A549 (cell line): ENCODE measurements around the gene POLR2B. TPM values are rescaled to one million over a fixed set of nuclear protein-coding genes. Genes with fewer than 3 reads are reported as not detected.

ENCODE experiments used
- ATAC-seq, 2 experiments: fragments of 200-7000 bp in 1 of 2; fragments of >200 bp in 1 of 2; cut with Nextera tagmentation in 1 of 2; cut with Tn5 transposase in 1 of 2; 3 replicates each; pipeline versions ENCODE4 v1.8.0 to v1.9.1; 2018 to 2020; ENCODE audit warnings: mild to moderate bottlenecking in 1 of 2, moderate library complexity in 1 of 2
- CTCF ChIA-PET: fragments of 300-600 bp; sonication (Branson Sonifier 250); formaldehyde crosslinking; extraction: SDS; loops from one replicate; lab custom pipeline; 2021; ENCODE audit warnings: antibody characterized with exemption, inconsistent platforms; lab: Yijun Ruan, JAX
- POLR2A ChIA-PET: fragments of 350-600 bp; formaldehyde crosslinking; extraction: SDS; loops from one replicate; lab custom pipeline; 2021; ENCODE audit warnings: antibody characterized with exemption, inconsistent platforms; lab: Yijun Ruan, JAX
- DNase-seq, 2 experiments: peaks; one replicate each; pipeline versions ENCODE4 v3.0.0 to v3.0.0-alpha.2; 2011 to 2016; ENCODE audit warnings: low read depth in 1 of 2, low spot score in 1 of 2
- FAIRE-seq: peaks from 2 replicates; lab custom pipeline; 2011; peaks lifted over from hg19 to GRCh38; lab: Jason Lieb, UNC
- H3K27ac ChIP-seq, 2 experiments: fragments of >200 bp; sonication (Bioruptor Twin); formaldehyde crosslinking; 3 replicates each; pipeline ENCODE4 v1.5.1; 2016 to 2017
- H3K4me1 ChIP-seq: fragments of >200 bp; sonication (Bioruptor Twin); formaldehyde crosslinking; 3 replicates; pipeline ENCODE4 v1.6.1; 2016
- H3K4me2 ChIP-seq: fragments of >200 bp; sonication (Bioruptor Twin); formaldehyde crosslinking; 3 replicates; pipeline ENCODE4 v1.6.1; 2016
- H3K4me3 ChIP-seq: fragments of >200 bp; sonication (Bioruptor Twin); formaldehyde crosslinking; 3 replicates; pipeline ENCODE4 v1.5.1; 2016
- H3K9me3 ChIP-seq: fragments of >200 bp; sonication (Bioruptor Twin); formaldehyde crosslinking; 3 replicates; pipeline ENCODE4 v1.6.1; 2016
- BCL3 ChIP-seq: fragments of >200 bp; sonication (Bioruptor Twin); formaldehyde crosslinking; IDR thresholded peaks from 3 replicates; pipeline ENCODE4 v1.6.1; 2016
- CBX2 ChIP-seq: fragments of 200-600 bp; sonication (generic); IDR thresholded peaks from 2 replicates; pipeline ENCODE4 v1.6.1; 2016; ENCODE audit warnings: low read depth, mild to moderate bottlenecking, borderline replicate concordance
- CHD2 ChIP-seq: fragments of 150-350 bp; IDR thresholded peaks from 2 replicates; pipeline ENCODE4 v1.6.1; 2014; ENCODE audit warnings: low read length; ENCODE audit not compliant: partially characterized antibody
- ELK1 ChIP-seq: fragments of 150-350 bp; IDR thresholded peaks from 2 replicates; pipeline ENCODE4 v1.6.1; 2014; ENCODE audit warnings: low read depth, mild to moderate bottlenecking, low read length
- FOXS1 ChIP-seq: fragments of 250-450 bp; sonication (Bioruptor Pico); IDR thresholded peaks from 2 replicates; pipeline ENCODE4 v1.5.0; 2020; ENCODE audit warnings: mild to moderate bottlenecking, moderate library complexity
- GATA3 ChIP-seq: IDR thresholded peaks from 2 replicates; pipeline ENCODE4 v1.6.1; 2012; ENCODE audit warnings: borderline replicate concordance
- HDAC2 ChIP-seq: fragments of 200-600 bp; sonication (generic); IDR thresholded peaks from 2 replicates; pipeline ENCODE4 v1.6.1; 2016
- JUN ChIP-seq, 2 experiments: fragments of >200 bp; sonication (Bioruptor Twin); formaldehyde crosslinking; IDR thresholded peaks; 2 replicates in 1 of 2; 3 replicates in 1 of 2; pipeline ENCODE4 v1.6.1; 2016 to 2017
- KDM1A ChIP-seq: fragments of 200-600 bp; sonication (generic); IDR thresholded peaks from 2 replicates; pipeline ENCODE4 v1.6.1; 2016; ENCODE audit warnings: low read depth, mild to moderate bottlenecking
- KDM5A ChIP-seq: fragments of 200-600 bp; sonication (generic); IDR thresholded peaks from 2 replicates; pipeline ENCODE4 v1.6.1; 2016; ENCODE audit warnings: antibody characterized with exemption, mild to moderate bottlenecking
- MAFK ChIP-seq: fragments of 450-650 bp; IDR thresholded peaks from 2 replicates; pipeline ENCODE4 v1.6.1; 2014; ENCODE audit not compliant: partially characterized antibody
- NFE2L2 ChIP-seq: fragments of 150-350 bp; conservative IDR thresholded peaks from 2 replicates; pipeline ENCODE4 v1.6.1; 2014; ENCODE audit warnings: low read length
- NR3C1 ChIP-seq: fragments of >200 bp; sonication (Bioruptor Twin); formaldehyde crosslinking; IDR thresholded peaks from 3 replicates; pipeline ENCODE4 v1.6.1; 2017
- PHF8 ChIP-seq: fragments of 200-600 bp; sonication (generic); IDR thresholded peaks from 2 replicates; pipeline ENCODE4 v1.6.1; 2016; ENCODE audit warnings: low read depth, mild to moderate bottlenecking, antibody characterized with exemption, moderate library complexity, borderline replicate concordance
- POLR2A ChIP-seq: IDR thresholded peaks from 2 replicates; pipeline ENCODE4 v1.6.1; 2012; ENCODE audit warnings: mild to moderate bottlenecking, low read length
- POLR2AphosphoS2 ChIP-seq: conservative IDR thresholded peaks from 2 replicates; pipeline ENCODE4 v1.6.1; 2012; ENCODE audit warnings: low read length, improper control_type of control experiment, inconsistent platforms
- RAD21 ChIP-seq, 2 experiments: fragments of >200 bp in 1 of 2; sonication (Bioruptor Twin) in 1 of 2; formaldehyde crosslinking in 1 of 2; IDR thresholded peaks in 1 of 2; conservative IDR thresholded peaks in 1 of 2; 2 replicates in 1 of 2; 3 replicates in 1 of 2; pipeline ENCODE4 v1.6.1; 2012 to 2018; ENCODE audit warnings: inconsistent platforms in 1 of 2
- REST ChIP-seq: fragments of 200-600 bp; sonication (generic); IDR thresholded peaks from 2 replicates; pipeline ENCODE4 v1.6.1; 2016; ENCODE audit warnings: antibody characterized with exemption, mild to moderate bottlenecking, moderate library complexity
- SREBF2 ChIP-seq: fragments of 450-650 bp; IDR thresholded peaks from 2 replicates; pipeline ENCODE4 v1.6.1; 2014; ENCODE audit warnings: mild to moderate bottlenecking, moderate library complexity
- USF2 ChIP-seq: fragments of 450-650 bp; IDR thresholded peaks from 2 replicates; pipeline ENCODE4 v1.6.1; 2014; ENCODE audit warnings: antibody characterized with exemption
- ZFP36 ChIP-seq: fragments of 450-650 bp; IDR thresholded peaks from 2 replicates; pipeline ENCODE4 v1.6.1; 2014; ENCODE audit warnings: borderline replicate concordance; ENCODE audit not compliant: partially characterized antibody
- ZNF302 ChIP-seq: fragments of 250-450 bp; sonication (Bioruptor Pico); IDR thresholded peaks from 2 replicates; pipeline ENCODE4 v1.9.0; 2021; ENCODE audit warnings: inconsistent platforms, mild to moderate bottlenecking, moderate library complexity
- ZSCAN20 ChIP-seq: fragments of 250-450 bp; sonication (Bioruptor Pico); IDR thresholded peaks from 2 replicates; pipeline ENCODE4 v1.8.0; 2022; ENCODE audit warnings: mild to moderate bottlenecking, moderate library complexity
- WGBS: methylation state at CpG from one replicate; pipeline ENCODE4 v1.1.6; 2017; ENCODE audit errors: missing lambda C conversion rate; 5-methylcytosine and 5-hydroxymethylcytosine counted together
- polyA plus RNA-seq, 4 experiments: library from polyadenylated mRNA; depleted of rRNA in 3 of 4; stranded (reverse); fragments of >200 nt; fragmentation: RNase III in 1 of 4; extraction: RNeasy Plus Mini Kit Qiagen cat#74134 plus additional on column Dnase treatment in 1 of 4; gene quantifications; 2 replicates in 3 of 4; 3 replicates in 1 of 4; pipeline ENCODE4 v1.2.3, GENCODE V29; 2011 to 2017
- TF ChIP-seq, protein P1 (sequence below): IDR thresholded peaks from 2 replicates; pipeline ENCODE4 v1.6.1; 2012

POLR2B gene
- polyA plus RNA-seq, 2 of the 4 experiments (the other 2 are of a cell fraction): 82.2 to 138 TPM

DNA sequence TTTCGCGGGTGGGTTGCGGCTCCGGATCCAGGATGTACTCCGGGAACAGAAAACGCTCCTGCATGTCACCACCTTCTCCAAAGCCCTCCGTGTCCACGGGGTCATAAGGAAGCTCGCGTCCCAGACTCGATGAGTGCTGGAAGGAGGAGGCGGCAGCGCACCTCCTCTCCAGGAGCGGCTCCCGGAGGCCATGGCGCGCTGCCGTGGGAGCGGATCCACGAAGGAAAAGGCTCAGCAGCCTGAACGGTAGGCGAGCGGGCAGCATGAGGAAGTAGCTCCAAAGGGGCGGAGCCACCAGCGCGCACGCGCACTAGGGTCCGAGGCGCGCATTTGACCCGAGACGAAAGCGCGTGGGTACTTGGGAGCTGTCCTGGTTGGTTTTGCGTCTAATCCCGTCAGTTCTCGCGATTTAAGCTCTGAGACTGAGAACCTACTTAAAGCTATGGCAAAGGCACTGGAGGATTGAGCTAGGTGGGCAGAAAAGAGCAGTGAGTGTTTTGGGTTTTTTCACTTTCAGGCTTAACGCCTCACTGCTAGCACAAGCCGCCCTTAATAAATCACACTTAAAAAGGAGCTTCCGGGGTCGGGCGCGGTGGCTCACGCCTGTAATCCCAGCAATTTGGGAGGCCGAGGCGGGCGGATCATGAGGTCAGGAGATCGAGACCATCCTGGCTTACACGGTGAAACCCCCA, 1.2 kb upstream of the POLR2B start, which contains the start of gene NOA1:
NOA1 (minus strand) TSS at position 286 of the 692 bp plus-strand sequence; CDS start at position 265, 21 bp downstream.
- Histone ChIP-seq H3K9me3 (no peaks in the 10 kb centered on the region), H3K4me1 (peaks cover 24% of the 10 kb centered on the region), H3K4me2 (peak within 1 kb of the TSS; percentile 91), H3K27ac (peak within 1 kb of the TSS; percentile 85 to 91), H3K4me3 (peak within 1 kb of the TSS; percentile 87)
- WGBS: 0% methylated on average over 21 of the region's 51 CpGs
- DNase-seq: peak; percentile 81 to 98
- no peak for FAIRE-seq
- TF ChIP-seq CHD2 (peak; percentile 89), BCL3 (peak; percentile 50; the same call in 2 of the 3 replicates), REST (peak; percentile 84), CBX2 (no peak), MAFK (peak; percentile 39), PHF8 (peak; percentile 48; the same call in 1 of the 2 replicates), RAD21 (conservative IDR thresholded peaks at IDR 0.05 in 1 of 2, IDR thresholded peaks at IDR 0.05 in 1 of 2) (no peak), POLR2A (peak; percentile 82), JUN (IDR thresholded peaks at IDR 0.05) (peak in 1 of 2 experiments; percentile 38; a peak in 2 of 5 replicates), ZFP36 (no peak)
- TF ChIP-seq, protein P1, sequence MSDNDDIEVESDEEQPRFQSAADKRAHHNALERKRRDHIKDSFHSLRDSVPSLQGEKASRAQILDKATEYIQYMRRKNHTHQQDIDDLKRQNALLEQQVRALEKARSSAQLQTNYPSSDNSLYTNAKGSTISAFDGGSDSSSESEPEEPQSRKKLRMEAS: peak; percentile 62
- POLR2A ChIA-PET: interaction anchor here (0.6 to 2.6 kb wide), 10 partner anchors 10 to 542 kb away, joined by 3 to 19 read pairs (median 6); partner anchors contain the start of genes PAICS, PPAT and REST
- CTCF ChIA-PET: interaction anchor here (0.7 to 1.3 kb wide), 3 partner anchors 18 to 186 kb away, joined by 3 read pairs; no protein-coding TSS in a partner anchor
- peak; percentile 87 to 88 for ATAC-seq

DNA sequence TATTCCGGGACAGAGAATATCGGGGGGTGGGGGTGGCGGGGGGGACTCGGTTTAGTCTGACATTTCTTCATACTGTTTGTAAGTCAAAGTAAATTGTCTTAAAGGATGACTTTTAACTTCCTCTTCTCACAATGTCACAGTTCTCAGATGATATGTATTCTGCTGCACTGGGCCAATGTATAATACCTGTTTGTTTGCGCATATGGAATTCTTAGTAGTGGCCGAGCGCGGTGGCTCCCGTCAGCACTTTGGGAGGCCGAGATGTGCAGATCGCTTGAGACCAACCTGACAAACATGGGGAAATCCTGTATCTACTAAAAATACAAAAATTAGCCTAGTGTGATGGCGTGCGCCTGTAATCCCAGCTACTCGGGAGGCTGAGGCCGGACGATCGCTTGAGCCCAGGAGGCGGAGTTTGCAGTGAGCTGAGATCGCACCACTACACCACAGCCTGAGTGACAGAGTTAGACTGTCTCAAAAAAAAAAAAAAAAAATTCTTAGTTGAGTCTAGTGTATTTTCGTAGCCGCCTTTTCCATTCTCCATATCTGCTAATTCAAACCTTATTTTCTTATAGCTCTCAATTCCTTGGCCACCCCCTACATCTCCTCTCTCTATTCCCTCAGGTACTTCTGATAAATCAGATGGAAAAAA, 851 bp downstream of the POLR2B start:
- Histone ChIP-seq H3K4me3 (peak overlapping the region; percentile 87), H3K9me3 (no peaks in the 10 kb centered on the region), H3K4me1 (peaks cover 24% of the 10 kb centered on the region), H3K27ac (peak overlapping the region; percentile 85 to 91), H3K4me2 (peak overlapping the region; percentile 86)
- ATAC-seq (peak in 1 of 2 experiments; percentile 24; a peak in 2 of 6 replicates), DNase-seq (no peak), FAIRE-seq (no peak)
- ChIA-PET POLR2A (interaction anchor here (0.9 to 1.1 kb wide), 3 partner anchors 16 to 111 kb away, joined by 3 to 4 read pairs (median 3); no protein-coding TSS in a partner anchor), CTCF (interaction anchor here (0.5 to 0.6 kb wide), 3 partner anchors 42 to 1159 kb away, joined by 3 to 5 read pairs (median 3); no protein-coding TSS in a partner anchor)
- WGBS: 8% methylated on average over 21 of the region's 21 CpGs
- TF ChIP-seq HDAC2 (no peak), KDM5A (no peak), ELK1 (no peak), GATA3 (no peak), POLR2AphosphoS2 (no peak), KDM1A (no peak), NR3C1 (no peak), NFE2L2 (no peak), SREBF2 (no peak), CBX2 (no peak), USF2 (no peak), ZSCAN20 (CRISPR knock-in tag) (no peak), RAD21 (conservative IDR thresholded peaks at IDR 0.05 in 1 of 2, IDR thresholded peaks at IDR 0.05 in 1 of 2) (no peak), FOXS1 (CRISPR knock-in tag) (no peak), ZNF302 (no peak)
- TF ChIP-seq, protein P1: no peak
